Right lobe of liver (tissue), 6 donors: ENCODE measurements around the gene DDX53. TPM values are rescaled to one million over a fixed set of nuclear protein-coding genes. Genes with fewer than 3 reads are reported as not detected.
A peak's percentile ranks its signal among the peaks of the same experiment; 100 is the strongest.

ENCODE experiments used
- ATAC-seq, 4 donors: fragments of 200-7000 bp; cut with Tn5 transposase; one replicate each; pipeline ENCODE4 v1.9.1; 2020; ENCODE audit warnings: mild to moderate bottlenecking in 4 of 4, moderate library complexity in 4 of 4
- DNase-seq, 3 donors: peaks; one replicate each; pipeline ENCODE4 v3.0.0-alpha.2; 2020
- H3K27ac ChIP-seq, 3 donors: fragments of 200-600 bp; one replicate each; pipeline ENCODE4 v1.8.0; 2022
- H3K27me3 ChIP-seq, 2 donors: fragments of 200-600 bp; one replicate each; pipeline ENCODE4 v1.8.0; 2022
- H3K36me3 ChIP-seq, 4 donors: fragments of 200-600 bp; sonication (generic) in 1 of 4; one replicate each; pipeline versions ENCODE4 v1.5.1 to v1.8.0; 2017 to 2022; ENCODE audit warnings: control low read depth in 1 of 4
- H3K4me1 ChIP-seq, 4 donors: fragments of 200-600 bp; sonication (generic) in 1 of 4; one replicate each; pipeline versions ENCODE4 v1.5.1 to v1.8.0; 2017 to 2022; ENCODE audit warnings: control low read depth in 1 of 4
- H3K4me3 ChIP-seq, 3 donors: fragments of 200-600 bp; one replicate each; pipeline ENCODE4 v1.8.0; 2022
- H3K9me3 ChIP-seq, 4 donors: fragments of 200-600 bp; sonication (generic) in 1 of 4; one replicate each; pipeline versions ENCODE4 v1.5.1 to v1.8.0; 2017 to 2022; ENCODE audit warnings: control low read depth in 1 of 4
- CTCF ChIP-seq, 4 donors: fragments of 200-600 bp in 3 of 4; fragments of 450-650 bp in 1 of 4; IDR thresholded peaks; one replicate each; pipeline versions ENCODE4 v1.5.1 to v1.8.0; 2016 to 2022; ENCODE audit warnings: antibody characterized with exemption in 4 of 4, mild to moderate bottlenecking in 2 of 4
- POLR2A ChIP-seq: fragments of 450-650 bp; IDR thresholded peaks from one replicate; pipeline ENCODE4 v1.6.1; 2017; ENCODE audit warnings: antibody characterized with exemption, mild to moderate bottlenecking
- WGBS: methylation state at CpG from one replicate; pipeline ENCODE4 v1.1.6; 2018; ENCODE audit warnings: low coverage, low lambda C conversion rate; ENCODE audit not compliant: insufficient coverage; ENCODE audit errors: missing lambda C conversion rate; 5-methylcytosine and 5-hydroxymethylcytosine counted together
- intact Hi-C, 2 donors: fragments of 100-400 bp; cut with DNase I; formaldehyde crosslinking; loops; one replicate each; pipeline versions ENCODE4 v1.11.2 to v1.14.1; 2022
- total RNA-seq, 6 experiments: library from RNA; depleted of rRNA in 2 of 6; stranded (reverse); fragments of >200 nt in 2 of 6; fragmentation: NEBNext Ultra II Directional in 3 of 6; extraction: Animal tissue kit (Norgen Biotek cat#: 25700) in 3 of 6; gene quantifications; one replicate each; pipeline versions ENCODE4 v1.1.0 to v1.2.4, GENCODE V29; 2016 to 2023
- donor health status: DM: no; HTN: yes; CAD: no.
- donor health status: DM: no; HTN: no; CAD: no.
- donor health status: DM: no; HTN: no; CAD: no.
- donor health status: DM: no; HTN: yes; CAD: no.
- donor health status: DM: no; HTN: yes; CAD: no.

DDX53 gene
- total RNA-seq, 6 experiments from 2014 or later: not detected

- H3K4me1 ChIP-seq: no peaks in the 10 kb centered on the region
- peaks cover 0 to 5% of the 10 kb centered on the region in 2 donors for H3K27me3 ChIP-seq
- DNase-seq (no peak), ATAC-seq (no peak)
- 32% methylated on average over 2 of the region's 2 CpGs for WGBS
- H3K9me3 ChIP-seq: no peaks in the 10 kb centered on the region
- TF ChIP-seq CTCF (IDR thresholded peaks at IDR 0.05): no peak
- TF ChIP-seq POLR2A: no peak
- intact Hi-C loops: no loop called here
- no peak overlapping the region for H3K27ac ChIP-seq
- no peak overlapping the region for H3K4me3 ChIP-seq
- no peaks in the 10 kb centered on the region for H3K36me3 ChIP-seq
Measured at GRCh38 chrX:23003116-23003515, 3.4 kb downstream of the DDX53 start.

GRCh38 chrX:23008431-23009099 lies 8.8 kb downstream of the DDX53 start:
- no peak overlapping the region for H3K27ac ChIP-seq
- no peaks in the 10 kb centered on the region for H3K9me3 ChIP-seq
- H3K36me3 ChIP-seq: no peaks in the 10 kb centered on the region
- no peaks in the 10 kb centered on the region for H3K4me1 ChIP-seq
- intact Hi-C loops: no loop called here
- ATAC-seq (peak in 3 of 4 donors; percentile 32 to 62 (median 51)), DNase-seq (no peak)
- no peak overlapping the region for H3K4me3 ChIP-seq
- H3K27me3 ChIP-seq: peaks cover 0 to 3% of the 10 kb centered on the region in 2 donors
- WGBS: 33% methylated on average over 1 of the region's 1 CpG
- no peak for TF ChIP-seq POLR2A
- TF ChIP-seq CTCF (IDR thresholded peaks at IDR 0.05): peak; percentile 16 to 45 (median 36)

GRCh38 chrX:23012162-23012561 lies 12.4 kb downstream of the DDX53 start:
- H3K27ac ChIP-seq: no peak overlapping the region
- 44% methylated on average over 2 of the region's 2 CpGs for WGBS
- DNase-seq (no peak), ATAC-seq (no peak)
- no peaks in the 10 kb centered on the region for H3K27me3 ChIP-seq
- no peaks in the 10 kb centered on the region for H3K36me3 ChIP-seq
- H3K4me1 ChIP-seq: no peaks in the 10 kb centered on the region
- TF ChIP-seq CTCF (IDR thresholded peaks at IDR 0.05) (no peak), POLR2A (no peak)
- no peaks in the 10 kb centered on the region for H3K9me3 ChIP-seq
- intact Hi-C loops: no loop called here
- no peak overlapping the region for H3K4me3 ChIP-seq

GRCh38 chrX:23012636-23013035 lies 12.9 kb downstream of the DDX53 start:
- H3K36me3 ChIP-seq: no peaks in the 10 kb centered on the region
- H3K4me3 ChIP-seq: no peak overlapping the region
- intact Hi-C loops: no loop called here
- H3K9me3 ChIP-seq: no peaks in the 10 kb centered on the region
- ATAC-seq: no peak
- TF ChIP-seq CTCF (IDR thresholded peaks at IDR 0.05): no peak
- no peak for TF ChIP-seq POLR2A
- WGBS: 55% methylated on average over 1 of the region's 1 CpG
- no peaks in the 10 kb centered on the region for H3K4me1 ChIP-seq
- no peak overlapping the region for H3K27ac ChIP-seq
- DNase-seq: no peak
- H3K27me3 ChIP-seq: no peaks in the 10 kb centered on the region
